H1 (cell line): ENCODE data around the gene IL17RD. TPM values are rescaled to one million over a fixed set of nuclear protein-coding genes. Genes with fewer than 3 reads are reported as not detected.

Source experiments
- BACH1 ChIP-seq: IDR thresholded peaks from 2 replicates; pipeline ENCODE4 v1.6.1; 2012; ENCODE audit warnings: low read length, improper control_type of control experiment
- CBX8 ChIP-seq: fragments of 300-800, 300-1000 bp; sonication (generic); IDR thresholded peaks from 2 replicates; pipeline ENCODE4 v1.7.1; 2016; ENCODE audit warnings: low read depth, low read length, borderline replicate concordance
- CEBPB ChIP-seq: IDR thresholded peaks from 2 replicates; pipeline ENCODE4 v1.6.1; 2012; ENCODE audit warnings: low read depth, low read length
- FOSL1 ChIP-seq: IDR thresholded peaks from 2 replicates; pipeline ENCODE4 v1.6.1; 2011; ENCODE audit warnings: mild to moderate bottlenecking, low read depth, low read length, moderate library complexity; ENCODE audit not compliant: insufficient read depth
- GTF2F1 ChIP-seq: IDR thresholded peaks from 2 replicates; pipeline ENCODE4 v1.6.1; 2012; ENCODE audit warnings: low read depth, low read length, improper control_type of control experiment, borderline replicate concordance
- HDAC2 ChIP-seq, 2 experiments: fragments of 300-600 bp in 1 of 2; sonication (generic) in 1 of 2; IDR thresholded peaks; 2 replicates each; pipeline ENCODE4 v1.6.1; 2011 to 2012; ENCODE audit warnings: low read depth in 2 of 2, low read length in 2 of 2, mild to moderate bottlenecking in 2 of 2, moderate library complexity in 2 of 2, borderline replicate concordance in 1 of 2, inconsistent platforms in 1 of 2
- KDM5A ChIP-seq: fragments of 200-600 bp; IDR thresholded peaks from 2 replicates; pipeline ENCODE4 v1.7.1; 2012; ENCODE audit warnings: mild to moderate bottlenecking, low read length, inconsistent platforms, mixed read lengths
- MAFK ChIP-seq: IDR thresholded peaks from 2 replicates; pipeline ENCODE4 v1.6.1; 2012; ENCODE audit warnings: low read depth, mild to moderate bottlenecking, improper control_type of control experiment, low read length
- PHF8 ChIP-seq: fragments of 200-600 bp; sonication (generic); conservative IDR thresholded peaks from 2 replicates; pipeline ENCODE4 v1.7.1; 2012; ENCODE audit warnings: low read depth, mild to moderate bottlenecking, inconsistent platforms, low read length, moderate library complexity
- POLR2AphosphoS5 ChIP-seq: IDR thresholded peaks from 2 replicates; pipeline ENCODE4 v1.6.1; 2011; ENCODE audit warnings: low read depth, low read length
- RAD21 ChIP-seq, 2 experiments: IDR thresholded peaks in 1 of 2; conservative IDR thresholded peaks in 1 of 2; 2 replicates each; pipeline ENCODE4 v1.6.1; 2011; ENCODE audit warnings: low read depth in 2 of 2, low read length in 2 of 2, improper control_type of control experiment in 1 of 2, inconsistent platforms in 1 of 2, mild to moderate bottlenecking in 1 of 2, moderate library complexity in 1 of 2
- RBBP5 ChIP-seq: IDR thresholded peaks from 2 replicates; pipeline ENCODE4 v1.7.1; 2012; ENCODE audit warnings: low read depth, mild to moderate bottlenecking, inconsistent platforms, low read length, moderate library complexity, borderline replicate concordance
- RXRA ChIP-seq: IDR thresholded peaks from 2 replicates; pipeline ENCODE4 v1.6.1; 2011; ENCODE audit warnings: low read depth, mild to moderate bottlenecking, low read length, moderate library complexity; ENCODE audit not compliant: insufficient read depth
- SAP30 ChIP-seq: fragments of 300-600 bp; sonication (generic); IDR thresholded peaks from 2 replicates; pipeline ENCODE4 v1.7.1; 2012; ENCODE audit warnings: low read length, moderate library complexity, mild to moderate bottlenecking, inconsistent platforms; ENCODE audit not compliant: insufficient read depth, insufficient replicate concordance
- SIRT6 ChIP-seq: IDR thresholded peaks from one replicate; pipeline ENCODE4 v1.7.1; 2012; ENCODE audit warnings: low read length, inconsistent platforms
- SP2 ChIP-seq: IDR thresholded peaks from 2 replicates; pipeline ENCODE4 v1.6.1; 2012; ENCODE audit warnings: mild to moderate bottlenecking, low read length, inconsistent platforms
- TAF7 ChIP-seq: optimal IDR thresholded peaks from 2 replicates; pipeline ENCODE3; 2011; ENCODE audit warnings: low read depth, mild to moderate bottlenecking, inconsistent platforms, low read length, moderate library complexity, borderline replicate concordance
- TBP ChIP-seq: IDR thresholded peaks from 2 replicates; pipeline ENCODE4 v1.6.1; 2011; ENCODE audit warnings: low read depth, low read length, improper control_type of control experiment
- polyA plus RNA-seq, 7 experiments: library from polyadenylated mRNA; depleted of rRNA in 3 of 7; stranded (reverse) in 5 of 7; unstranded in 2 of 7; fragments of >200 nt in 5 of 7; fragments of 200-250 nt in 2 of 7; gene quantifications; 1 replicate in 5 of 7; 2 replicates in 1 of 7; 4 replicates in 1 of 7; pipeline versions ENCODE4 v1.2.1 to v1.2.3, GENCODE V29; 2011 to 2013; ENCODE audit warnings: missing spikeins in 2 of 7, mixed read lengths in 2 of 7
- total RNA-seq: library from RNA; stranded (reverse); fragmentation: NEBNext Ultra II Directional; extraction: Animal tissue kit (Norgen Biotek cat#: 25700); gene quantifications from 2 replicates; pipeline ENCODE4 v1.2.1, GENCODE V29; 2021

IL17RD gene
- total and polyA plus RNA-seq, 2 of the 8 experiments (the other 6 are each of a cell fraction or from before 2014, with no cell fraction given): 10.9 to 48.9 TPM

DNA sequence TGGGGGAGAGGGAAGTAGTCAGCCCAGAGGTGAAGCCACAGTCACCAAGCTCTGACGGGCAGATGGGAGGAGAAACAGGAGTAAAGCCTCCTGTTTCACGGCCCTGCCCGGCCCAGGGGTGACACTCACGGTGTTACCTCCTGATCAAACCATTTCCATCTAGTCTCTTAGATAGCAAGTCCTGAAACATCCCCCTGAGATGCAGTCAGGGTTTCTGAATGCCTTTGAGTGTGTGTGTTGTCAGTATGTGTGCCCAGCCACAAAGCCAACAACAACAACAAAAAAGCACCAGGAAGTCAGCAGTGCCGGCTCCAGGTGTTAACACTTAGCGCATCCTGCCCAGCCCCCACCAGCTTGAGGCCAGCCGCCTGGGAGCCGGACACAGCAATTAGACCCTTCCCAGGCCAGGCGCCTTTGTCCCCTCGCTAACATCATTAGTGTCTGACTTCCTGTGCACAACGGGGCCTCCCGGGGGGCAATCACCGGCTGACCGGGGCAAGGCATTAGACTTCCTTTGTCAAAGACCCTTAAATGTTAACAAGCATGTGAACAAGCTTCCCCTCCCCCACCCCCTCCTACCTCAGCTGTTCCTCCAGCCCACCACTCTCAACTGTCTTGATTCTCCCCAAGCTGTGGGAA is 34.5 kb downstream of the IL17RD start (continued):
- TF ChIP-seq POLR2AphosphoS5 (peak; percentile 51; the same call in 1 of the 2 replicates), HDAC2 (IDR thresholded peaks at IDR 0.05; ENCODE audit: borderline replicate concordance in 1 of 2, low read depth in 2 of 2, low read length in 2 of 2) (peak; percentile 72 to 74; a peak in 1 of 4 replicates), GTF2F1 (no peak), BACH1 (no peak), RBBP5 (peak; percentile 98), SAP30 (no peak), CBX8 (no peak), TAF7 (no peak), SP2 (no peak), TBP (peak; percentile 57), SIRT6 (no peak), RAD21 (IDR thresholded peaks at IDR 0.05 in 1 of 2, conservative IDR thresholded peaks at IDR 0.05 in 1 of 2; ENCODE audit: low read depth in 2 of 2, low read length in 2 of 2) (0 out of 4 replicates have a peak, but pooled peaks of 1 of the 2 experiments have one; percentile 9), KDM5A (no peak), RXRA (peak; percentile 85; the same call in 1 of the 2 replicates), FOSL1 (no peak), MAFK (no peak), PHF8 (no peak), CEBPB (no peak)
